Fibroblast of lung (primary cell): ENCODE data around the gene GOT2. TPM values are rescaled to one million over a fixed set of nuclear protein-coding genes. Genes with fewer than 3 reads are reported as not detected.
"Not testable (repeated sequence)": the region's sequence is repeated elsewhere in the genome, so short reads cannot be mapped to it uniquely, and the experiment has no call there.

Experiments used
- DNase-seq, 2 donors: peaks; one replicate each; pipeline versions ENCODE4 v3.0.0 to v3.0.0-alpha.2; 2010; ENCODE audit warnings: low read depth in 2 of 2
- H2AFZ ChIP-seq: 2 replicates; pipeline ENCODE4 v1.5.1; 2012; ENCODE audit warnings: low read length, control low read depth, inconsistent platforms
- H3K27ac ChIP-seq: 2 replicates; pipeline ENCODE4 v1.5.1; 2011; ENCODE audit warnings: low read length, control low read depth; ENCODE audit not compliant: insufficient read depth
- H3K27me3 ChIP-seq: 2 replicates; pipeline ENCODE4 v1.5.1; 2011; ENCODE audit warnings: mild to moderate bottlenecking, low read length; ENCODE audit not compliant: control insufficient read depth, insufficient read depth
- H3K36me3 ChIP-seq: 2 replicates; pipeline ENCODE4 v1.5.1; 2011; ENCODE audit warnings: low read length; ENCODE audit not compliant: control insufficient read depth, insufficient read depth
- H3K4me1 ChIP-seq: 2 replicates; pipeline ENCODE4 v1.5.1; 2011; ENCODE audit warnings: low read length; ENCODE audit not compliant: control insufficient read depth, insufficient read depth; ENCODE audit errors: extremely low read depth
- H3K4me2 ChIP-seq: 2 replicates; pipeline ENCODE4 v1.5.1; 2011; ENCODE audit warnings: low read length, control low read depth; ENCODE audit not compliant: insufficient read depth; ENCODE audit errors: extremely low read depth
- H3K4me3 ChIP-seq, 4 experiments: fragments of 200-600 bp in 1 of 4; sonication (generic) in 1 of 4; replicated peaks in 1 of 4; 2 replicates each; pipeline ENCODE4 v1.5.1; 2011 to 2016; ENCODE audit warnings: low read length in 4 of 4, low read depth in 3 of 4, mild to moderate bottlenecking in 3 of 4, control low read depth in 2 of 4, inconsistent platforms in 1 of 4, mixed read lengths in 1 of 4; ENCODE audit not compliant: insufficient read depth in 1 of 4; ENCODE audit errors: control extremely low read depth in 1 of 4
- H3K79me2 ChIP-seq: 2 replicates; pipeline ENCODE4 v1.5.1; 2012; ENCODE audit warnings: mild to moderate bottlenecking, low read length, inconsistent platforms; ENCODE audit not compliant: control insufficient read depth, insufficient read depth
- H3K9ac ChIP-seq: 2 replicates; pipeline ENCODE4 v1.5.1; 2011; ENCODE audit warnings: mild to moderate bottlenecking, low read length, control low read depth; ENCODE audit not compliant: insufficient read depth
- H3K9me3 ChIP-seq: 2 replicates; pipeline ENCODE4 v1.5.1; 2012; ENCODE audit warnings: low read depth, low read length; ENCODE audit not compliant: control insufficient read depth, insufficient read depth
- H4K20me1 ChIP-seq: 2 replicates; pipeline ENCODE4 v1.5.1; 2011; ENCODE audit warnings: low read length; ENCODE audit not compliant: control insufficient read depth, insufficient read depth; ENCODE audit errors: extremely low read depth
- EZH2 ChIP-seq: IDR thresholded peaks from 2 replicates; pipeline ENCODE4 v1.5.1; 2012; ENCODE audit warnings: low read length, control low read depth, mild to moderate bottlenecking; ENCODE audit errors: missing control alignments
- polyA minus RNA-seq: library from RNA; depleted of rRNA, polyadenylated mRNA; stranded (reverse); fragments of >200 nt; gene quantifications from 2 replicates; pipeline ENCODE4 v1.2.3, GENCODE V29; 2011; ENCODE audit warnings: low replicate concordance
- polyA plus RNA-seq, 2 donors: library from polyadenylated mRNA; depleted of rRNA in 1 of 2; stranded (reverse) in 1 of 2; unstranded in 1 of 2; fragments of >200 nt; gene quantifications; 2 replicates each; pipeline ENCODE4 v1.2.1, GENCODE V29; 2011 to 2012; ENCODE audit warnings: missing spikeins in 1 of 2
- total RNA-seq: library from RNA; depleted of rRNA; stranded (reverse); fragments of >200 nt; gene quantifications from 2 replicates; pipeline ENCODE4 v1.2.1, GENCODE V29; 2014
- TF ChIP-seq, protein P1 (sequence below), 2 donors: IDR thresholded peaks in 1 of 2; conservative IDR thresholded peaks in 1 of 2; 1 replicate in 1 of 2; 2 replicates in 1 of 2; pipeline ENCODE4 v1.5.1; 2011 to 2012; ENCODE audit warnings: low read length in 2 of 2, control low read depth in 1 of 2, inconsistent platforms in 1 of 2, low read depth in 1 of 2, mild to moderate bottlenecking in 1 of 2

The GOT2 gene
- total RNA-seq (20.8 and 39.3 TPM in 2 replicates), polyA plus RNA-seq (53.9 and 94.0 TPM in 2 replicates), polyA minus RNA-seq (43.8 and 92.4 TPM in 2 replicates)
- 59.6 and 100 TPM in 2 replicates for polyA plus RNA-seq (2012)

- Histone ChIP-seq H3K79me2 (peaks cover 34% of the 10 kb centered on the region), H3K9ac (peak within 1 kb of the TSS; percentile 68), H3K4me2 (peak within 1 kb of the TSS; percentile 85), H3K4me3 (peak within 1 kb of the TSS; percentile 65 to 87 (median 81)), H4K20me1 (no peaks in the 10 kb centered on the region), H3K27ac (peak within 1 kb of the TSS; percentile 64), H3K4me1 (no peaks in the 10 kb centered on the region), H3K9me3 (no peaks in the 10 kb centered on the region), H2AFZ (peak within 1 kb of the TSS; percentile 94), H3K36me3 (no peaks in the 10 kb centered on the region), H3K27me3 (no peaks in the 10 kb centered on the region)
- no peak for TF ChIP-seq EZH2
- TF ChIP-seq, protein P1, sequence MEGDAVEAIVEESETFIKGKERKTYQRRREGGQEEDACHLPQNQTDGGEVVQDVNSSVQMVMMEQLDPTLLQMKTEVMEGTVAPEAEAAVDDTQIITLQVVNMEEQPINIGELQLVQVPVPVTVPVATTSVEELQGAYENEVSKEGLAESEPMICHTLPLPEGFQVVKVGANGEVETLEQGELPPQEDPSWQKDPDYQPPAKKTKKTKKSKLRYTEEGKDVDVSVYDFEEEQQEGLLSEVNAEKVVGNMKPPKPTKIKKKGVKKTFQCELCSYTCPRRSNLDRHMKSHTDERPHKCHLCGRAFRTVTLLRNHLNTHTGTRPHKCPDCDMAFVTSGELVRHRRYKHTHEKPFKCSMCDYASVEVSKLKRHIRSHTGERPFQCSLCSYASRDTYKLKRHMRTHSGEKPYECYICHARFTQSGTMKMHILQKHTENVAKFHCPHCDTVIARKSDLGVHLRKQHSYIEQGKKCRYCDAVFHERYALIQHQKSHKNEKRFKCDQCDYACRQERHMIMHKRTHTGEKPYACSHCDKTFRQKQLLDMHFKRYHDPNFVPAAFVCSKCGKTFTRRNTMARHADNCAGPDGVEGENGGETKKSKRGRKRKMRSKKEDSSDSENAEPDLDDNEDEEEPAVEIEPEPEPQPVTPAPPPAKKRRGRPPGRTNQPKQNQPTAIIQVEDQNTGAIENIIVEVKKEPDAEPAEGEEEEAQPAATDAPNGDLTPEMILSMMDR (conservative IDR thresholded peaks at IDR 0.05 in 1 of 2, IDR thresholded peaks at IDR 0.05 in 1 of 2; ENCODE audit: low read depth in 1 of 2, low read length in 2 of 2): peak; percentile 77 to 88
- DNase-seq: peak; percentile 83 to 88
These were observed at the start of gene GOT2 for GRCh38 chr16:58733671-58734458. GOT2 (minus strand) TSS chr16:58734316; CDS start chr16:58734228, 88 bp downstream.

DNA sequence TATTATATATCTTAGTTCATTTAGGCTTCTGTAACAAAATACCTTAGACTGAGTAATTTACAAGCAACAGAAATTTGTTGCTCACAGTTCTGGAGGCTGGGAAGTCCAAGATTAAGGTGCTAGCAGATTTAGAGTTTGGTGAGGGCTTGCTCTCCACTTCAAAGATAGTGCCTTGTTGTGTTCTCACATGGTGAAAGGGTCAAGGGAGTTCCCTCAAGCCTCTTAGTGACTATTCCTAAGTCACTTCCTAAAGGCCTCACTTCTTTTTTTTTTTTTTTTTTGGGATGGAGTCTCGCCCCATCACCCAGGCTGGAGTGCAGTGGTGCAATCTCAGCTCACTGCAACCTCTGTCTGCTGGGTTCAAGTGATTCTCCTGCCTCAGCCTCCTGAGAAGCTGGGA, 45.2 kb upstream of the GOT2 start:
- not testable (repeated sequence) for H3K9me3 ChIP-seq, DNase-seq, H3K4me3 ChIP-seq, H4K20me1 ChIP-seq, H3K9ac ChIP-seq, H3K79me2 ChIP-seq, H2AFZ ChIP-seq, H3K4me1 ChIP-seq, H3K27me3 ChIP-seq, H3K27ac ChIP-seq, H3K36me3 ChIP-seq, H3K4me2 ChIP-seq

GRCh38 chr16:58773870-58774269, 39.8 kb upstream of the GOT2 start:
- no peaks in the 10 kb centered on the region for H3K27me3 ChIP-seq
- H3K4me2 ChIP-seq: no peak overlapping the region
- H3K4me1 ChIP-seq: no peaks in the 10 kb centered on the region
- no peak for TF ChIP-seq EZH2
- TF ChIP-seq, protein P1 (conservative IDR thresholded peaks at IDR 0.05 in 1 of 2, IDR thresholded peaks at IDR 0.05 in 1 of 2; ENCODE audit: low read depth in 1 of 2, low read length in 2 of 2): no peak
- H3K36me3 ChIP-seq: no peaks in the 10 kb centered on the region
- H2AFZ ChIP-seq: no peak overlapping the region
- H3K4me3 ChIP-seq: no peak overlapping the region
- no peak for DNase-seq
- H3K27ac ChIP-seq: no peak overlapping the region
- H3K79me2 ChIP-seq: no peaks in the 10 kb centered on the region
- no peaks in the 10 kb centered on the region for H3K9me3 ChIP-seq
- H3K9ac ChIP-seq: no peak overlapping the region
- H4K20me1 ChIP-seq: no peaks in the 10 kb centered on the region
